Stimulated activated CD4-positive, alpha-beta T cell treated with anti-CD3 and anti-CD28 coated beads, Interleukin-1b, Interleukin-23, amount 100 ng/mL, for 4 hours (primary cell): ENCODE results near the gene TCEAL5.
A peak's percentile ranks its signal among the peaks of the same experiment; 100 is the strongest.
"Not testable (repeated sequence)": the region's sequence is repeated elsewhere in the genome, so short reads cannot be mapped to it uniquely, and the experiment has no call there.

Source experiments
- DNase-seq, 2 donors: peaks; one replicate each; pipeline ENCODE4 v3.0.0-alpha.2; 2020; ENCODE audit warnings: low read depth in 2 of 2

TCEAL5 gene, protein sequence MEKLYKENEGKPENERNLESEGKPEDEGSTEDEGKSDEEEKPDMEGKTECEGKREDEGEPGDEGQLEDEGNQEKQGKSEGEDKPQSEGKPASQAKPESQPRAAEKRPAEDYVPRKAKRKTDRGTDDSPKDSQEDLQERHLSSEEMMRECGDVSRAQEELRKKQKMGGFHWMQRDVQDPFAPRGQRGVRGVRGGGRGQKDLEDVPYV

GRCh38 chrX:103276581-103277002, at the start of gene TCEAL5:
TCEAL5 (minus strand) TSS chrX:103276750; CDS start chrX:103274563, 2,187 bp downstream.
- no peak for DNase-seq

- DNase-seq = no peak
Observed at GRCh38 chrX:103311399-103311780, 34.8 kb upstream of the TCEAL5 start.

- DNase-seq = peak; percentile 73 to 78
Observed at GRCh38 chrX:103310555-103311398, 34.2 kb upstream of the TCEAL5 start, which contains the start of gene BEX2. BEX2 (minus strand) TSS chrX:103310990; CDS start chrX:103309976, 1,014 bp downstream.

- DNase-seq = no peak
Observed at GRCh38 chrX:103309860-103310554, 33.5 kb upstream of the TCEAL5 start.

DNA sequence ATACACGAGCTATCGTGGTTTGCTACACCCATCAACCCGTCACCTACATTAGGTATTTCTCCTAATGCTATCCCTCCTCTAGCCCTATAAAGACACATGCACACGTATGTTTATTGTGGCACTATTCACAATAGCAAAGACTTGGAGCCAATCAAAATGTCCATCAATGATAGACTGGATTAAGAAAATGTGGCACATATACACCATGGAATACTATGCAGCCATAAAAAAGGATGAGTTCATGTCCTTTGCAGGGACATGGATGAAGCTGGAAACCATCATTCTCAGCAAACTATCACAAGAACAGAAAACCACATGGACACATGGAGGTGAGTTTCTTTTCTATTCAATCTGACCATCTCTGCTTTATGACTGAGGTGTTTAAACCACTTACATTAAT, 29.1 kb upstream of the TCEAL5 start:
- DNase-seq = not testable (repeated sequence)

DNA sequence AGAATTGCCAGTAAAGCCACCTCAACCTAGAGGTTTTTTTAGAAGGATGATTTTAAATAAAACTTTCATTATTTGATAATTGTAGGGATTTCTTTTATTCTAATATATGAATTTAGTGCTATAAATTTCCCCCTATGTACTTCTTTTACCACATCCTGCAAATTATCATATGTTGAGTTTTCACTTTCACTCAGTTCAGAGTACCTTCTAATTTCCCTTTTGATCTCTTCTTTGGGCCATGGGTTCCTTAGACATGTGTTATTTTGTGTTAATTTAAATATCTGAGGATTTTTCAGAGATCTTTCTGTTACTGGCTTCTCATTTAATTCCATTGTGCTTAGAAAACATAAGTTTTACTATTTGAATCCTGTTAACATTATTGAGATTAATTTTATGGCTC, 28.2 kb upstream of the TCEAL5 start:
- DNase-seq = no peak

DNA sequence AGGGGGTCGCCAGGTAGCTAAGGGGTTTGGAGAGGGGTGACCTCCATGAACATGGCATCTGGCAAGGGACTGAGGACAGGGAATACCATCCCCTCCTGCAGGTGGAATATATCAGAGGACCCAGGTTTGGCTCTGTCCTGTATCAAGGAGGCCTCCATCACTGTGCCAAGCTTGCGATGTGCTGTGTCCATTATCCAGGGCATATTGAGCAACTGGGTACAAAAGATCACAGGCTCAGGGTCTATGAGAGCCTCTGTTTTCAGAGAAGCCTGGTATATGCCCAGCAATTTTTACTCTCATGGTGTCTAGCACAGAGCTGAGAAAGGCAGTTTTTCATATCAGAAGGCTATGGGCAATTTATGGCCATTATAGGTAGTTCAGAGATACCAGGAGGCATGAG, 16.6 kb upstream of the TCEAL5 start:
- DNase-seq = no peak

GRCh38 chrX:103279624-103280023, 3.1 kb upstream of the TCEAL5 start:
- DNase-seq = no peak

DNA sequence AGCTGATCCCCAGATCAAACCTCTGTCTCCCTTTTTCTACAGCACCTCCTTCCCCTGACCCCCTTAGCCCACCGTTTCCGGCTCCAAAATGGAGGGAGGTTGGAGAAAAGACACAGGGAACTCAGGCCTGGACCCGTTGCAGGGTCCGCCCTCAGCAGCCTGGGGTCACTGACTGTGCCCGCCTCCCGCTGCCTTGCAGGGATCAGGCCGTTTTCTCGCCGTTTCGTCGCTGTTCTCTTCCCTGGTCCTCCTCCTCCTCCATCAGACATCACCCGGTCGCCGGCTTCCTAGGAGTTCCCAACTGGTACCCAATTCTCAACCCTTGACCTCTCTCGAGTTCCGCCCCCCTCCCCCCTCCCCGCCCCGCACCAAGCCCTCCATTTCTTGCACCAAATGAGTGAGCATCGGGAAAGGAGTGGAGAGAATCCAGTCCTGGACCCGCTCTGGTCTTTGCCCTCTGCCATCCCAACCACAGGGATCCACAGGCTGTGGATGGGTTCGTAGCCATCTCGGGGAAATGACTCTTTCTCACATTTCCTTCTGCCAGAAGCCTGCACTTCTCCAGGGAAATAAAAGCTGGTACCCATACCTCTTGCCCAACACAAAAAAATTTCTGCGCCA, 493 bp downstream of the TCEAL5 start:
- DNase-seq = no peak

GRCh38 chrX:103274284-103274683, 2.3 kb downstream of the TCEAL5 start:
- no peak for DNase-seq

DNA sequence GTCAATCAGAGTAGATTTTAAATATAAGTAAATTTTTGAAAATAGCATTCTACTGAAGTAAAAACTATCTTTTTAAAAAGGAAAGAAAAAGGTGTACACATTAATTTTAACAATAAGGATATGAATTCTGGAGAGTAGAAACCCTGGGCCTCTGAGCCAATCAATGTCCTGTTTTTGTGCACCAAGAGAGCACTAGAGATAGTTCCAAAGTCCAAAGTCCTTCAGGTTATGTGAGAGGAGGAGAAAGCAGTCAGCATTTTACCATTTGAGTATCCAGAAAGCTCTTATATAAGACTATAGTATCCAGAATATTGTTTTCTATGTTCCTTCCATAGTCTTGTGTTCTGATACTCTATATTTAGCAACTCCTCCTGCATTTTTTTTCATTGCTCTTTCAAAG, 18.3 kb downstream of the TCEAL5 start:
- no peak for DNase-seq

GRCh38 chrX:103256651-103257050, 19.9 kb downstream of the TCEAL5 start:
- DNase-seq = no peak

DNA sequence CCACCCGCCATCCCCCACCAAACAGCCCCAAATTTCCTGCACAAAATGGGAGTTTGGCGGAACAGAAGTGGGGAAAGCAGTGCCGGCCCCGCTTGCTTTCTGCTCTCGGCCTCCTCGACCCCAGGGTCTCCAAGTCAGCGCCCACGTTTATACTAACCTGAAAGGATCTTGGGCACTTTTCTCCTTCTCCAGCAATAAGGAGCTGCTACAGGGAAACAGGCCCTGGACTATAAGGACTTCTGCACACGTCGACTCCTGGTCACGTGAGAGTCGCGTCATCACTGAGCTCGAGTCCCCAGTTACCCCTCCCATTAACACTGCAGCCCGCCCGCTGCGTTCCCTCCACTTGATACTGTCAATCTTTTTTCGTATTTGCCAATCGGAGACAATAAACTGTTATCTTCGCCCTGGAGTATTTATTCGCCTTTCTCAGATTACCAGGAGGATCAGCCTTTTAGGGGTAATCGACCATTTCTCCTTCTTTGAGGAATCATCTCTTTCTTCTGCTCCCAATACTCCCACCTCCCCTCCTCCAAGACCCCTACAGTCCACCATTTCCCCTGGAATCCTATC, 21.5 kb downstream of the TCEAL5 start, which contains the start of gene TCEAL8:
Gene TCEAL8 (minus strand): TSS at position 235 of the 573 bp plus-strand sequence. CDS start 1,176 bp downstream, outside the sequence.
- peak; percentile 32 to 34 for DNase-seq

DNA sequence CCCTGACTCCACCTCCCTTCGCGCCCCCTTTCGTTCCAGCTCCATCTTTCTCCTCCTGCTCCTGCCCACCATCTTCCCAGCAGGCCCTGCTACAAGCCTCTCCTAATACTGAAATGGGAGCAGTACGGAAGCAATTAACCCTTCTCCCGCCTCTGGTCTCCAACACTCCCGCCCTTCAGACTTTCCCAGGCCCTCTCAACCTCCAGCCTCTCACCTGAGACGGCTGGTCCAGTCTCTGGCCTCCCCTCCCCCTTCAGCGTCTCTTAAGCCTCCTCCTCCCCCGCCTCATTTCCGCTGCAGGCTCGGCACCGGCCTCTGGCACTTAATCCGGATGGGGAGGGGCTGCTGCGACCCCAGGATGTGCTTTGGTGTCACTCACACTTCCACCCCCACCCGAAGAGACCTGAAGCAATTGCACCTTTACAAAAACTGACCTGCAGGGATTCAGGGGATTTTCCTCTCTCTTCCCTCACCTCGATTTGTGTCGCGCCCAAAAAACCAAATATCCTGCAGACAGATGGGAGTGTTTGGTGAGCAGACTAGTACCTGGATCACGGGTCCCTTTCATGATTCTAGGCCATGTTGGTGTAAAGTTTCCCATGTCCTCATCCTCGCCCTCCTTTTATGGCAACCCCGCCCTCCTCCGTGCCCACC, 22.3 kb downstream of the TCEAL5 start:
- DNase-seq = no peak

DNA sequence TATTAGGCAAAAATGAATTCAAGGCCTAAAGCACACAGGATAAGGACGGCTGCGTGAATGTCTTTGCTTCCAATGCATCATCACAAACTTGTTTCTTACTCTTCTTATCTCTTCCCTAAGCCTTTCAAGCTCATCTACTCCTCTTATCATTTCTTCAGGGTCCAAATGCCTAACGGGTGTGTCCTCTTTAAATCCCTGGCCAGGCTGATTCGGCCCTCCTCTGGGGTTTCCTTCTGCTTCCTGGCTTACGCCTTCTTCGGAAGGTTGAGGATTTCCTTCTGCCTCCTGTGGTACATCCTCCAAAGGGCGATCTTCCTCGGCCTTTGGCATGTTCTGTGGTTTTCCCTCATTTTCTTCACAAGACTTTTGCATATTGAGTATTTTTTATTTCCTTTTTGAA, 22.9 kb downstream of the TCEAL5 start:
- no peak for DNase-seq

- DNase-seq = no peak
Observed at GRCh38 chrX:103250977-103251376, 25.6 kb downstream of the TCEAL5 start.

DNA sequence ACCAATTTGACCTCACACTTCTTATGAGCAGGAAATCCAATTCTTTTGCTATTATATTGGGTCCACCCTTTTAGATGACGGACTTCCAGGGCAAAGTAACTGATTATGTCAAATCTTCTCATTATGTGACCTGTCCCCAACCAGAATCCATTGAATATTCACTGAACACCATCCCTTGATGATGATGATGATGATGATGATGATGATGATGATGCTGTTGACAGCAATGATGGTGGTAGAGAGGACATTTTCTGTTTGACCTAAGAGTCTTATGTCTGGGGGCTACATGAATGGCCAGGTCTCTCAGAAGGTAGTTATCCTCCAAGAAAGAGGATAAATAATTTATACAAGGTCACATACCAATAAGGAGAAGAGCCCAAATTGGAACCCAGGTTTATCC, 26.7 kb downstream of the TCEAL5 start:
- no peak for DNase-seq

GRCh38 chrX:103248553-103248952, 28.0 kb downstream of the TCEAL5 start:
- no peak for DNase-seq

DNA sequence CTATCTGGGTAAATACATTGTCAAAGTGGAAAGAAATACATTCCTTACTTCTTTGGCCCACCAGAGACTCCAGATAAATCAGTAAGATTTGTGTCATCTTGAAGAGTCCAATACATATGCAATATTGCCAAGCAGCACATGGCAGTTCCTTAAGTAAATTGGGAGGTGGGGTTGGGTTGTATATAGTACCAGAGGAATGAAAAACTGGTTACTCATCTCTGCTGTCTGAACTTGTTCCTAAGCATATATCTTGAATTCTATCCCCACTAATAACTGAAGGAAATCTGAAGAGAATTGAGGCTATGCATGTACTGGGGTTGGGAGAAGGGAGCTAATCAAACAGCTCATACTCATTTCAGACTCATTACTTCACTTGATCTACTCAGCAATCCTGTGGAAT, 36.4 kb downstream of the TCEAL5 start:
- DNase-seq = no peak

DNA sequence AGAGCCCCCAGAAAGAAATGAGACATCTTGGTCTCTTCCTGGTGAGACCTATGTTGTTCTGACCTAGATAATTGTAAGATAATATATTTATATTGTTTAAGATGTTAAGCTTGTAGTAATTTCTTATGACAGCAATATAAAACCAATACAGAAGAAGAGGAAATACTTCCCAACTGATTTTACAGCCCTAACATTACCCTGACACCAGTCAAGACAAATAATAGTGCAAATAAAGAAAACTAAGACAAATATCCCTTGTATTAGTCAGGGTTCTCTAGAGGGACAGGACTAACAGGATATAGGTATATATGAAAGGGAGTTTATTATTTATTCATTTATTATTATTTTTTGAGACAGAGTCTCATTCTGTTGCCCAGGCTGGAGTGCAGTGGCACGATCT, 40.3 kb downstream of the TCEAL5 start:
- no peak for DNase-seq

GRCh38 chrX:103235608-103236007, 40.9 kb downstream of the TCEAL5 start:
- DNase-seq = not testable (repeated sequence)
